ENCODE results near the gene HYLS1. TPM values are rescaled to one million over a fixed set of nuclear protein-coding genes. Genes with fewer than 3 reads are reported as not detected.

The HYLS1 gene
- total and polyA plus RNA-seq, 9 of the 15 experiments (the other 6 are each of a cell fraction or from before 2014, with no cell fraction given) = 2.7 to 8.2 (median 4.8) TPM

- TF ChIP-seq, protein P1, sequence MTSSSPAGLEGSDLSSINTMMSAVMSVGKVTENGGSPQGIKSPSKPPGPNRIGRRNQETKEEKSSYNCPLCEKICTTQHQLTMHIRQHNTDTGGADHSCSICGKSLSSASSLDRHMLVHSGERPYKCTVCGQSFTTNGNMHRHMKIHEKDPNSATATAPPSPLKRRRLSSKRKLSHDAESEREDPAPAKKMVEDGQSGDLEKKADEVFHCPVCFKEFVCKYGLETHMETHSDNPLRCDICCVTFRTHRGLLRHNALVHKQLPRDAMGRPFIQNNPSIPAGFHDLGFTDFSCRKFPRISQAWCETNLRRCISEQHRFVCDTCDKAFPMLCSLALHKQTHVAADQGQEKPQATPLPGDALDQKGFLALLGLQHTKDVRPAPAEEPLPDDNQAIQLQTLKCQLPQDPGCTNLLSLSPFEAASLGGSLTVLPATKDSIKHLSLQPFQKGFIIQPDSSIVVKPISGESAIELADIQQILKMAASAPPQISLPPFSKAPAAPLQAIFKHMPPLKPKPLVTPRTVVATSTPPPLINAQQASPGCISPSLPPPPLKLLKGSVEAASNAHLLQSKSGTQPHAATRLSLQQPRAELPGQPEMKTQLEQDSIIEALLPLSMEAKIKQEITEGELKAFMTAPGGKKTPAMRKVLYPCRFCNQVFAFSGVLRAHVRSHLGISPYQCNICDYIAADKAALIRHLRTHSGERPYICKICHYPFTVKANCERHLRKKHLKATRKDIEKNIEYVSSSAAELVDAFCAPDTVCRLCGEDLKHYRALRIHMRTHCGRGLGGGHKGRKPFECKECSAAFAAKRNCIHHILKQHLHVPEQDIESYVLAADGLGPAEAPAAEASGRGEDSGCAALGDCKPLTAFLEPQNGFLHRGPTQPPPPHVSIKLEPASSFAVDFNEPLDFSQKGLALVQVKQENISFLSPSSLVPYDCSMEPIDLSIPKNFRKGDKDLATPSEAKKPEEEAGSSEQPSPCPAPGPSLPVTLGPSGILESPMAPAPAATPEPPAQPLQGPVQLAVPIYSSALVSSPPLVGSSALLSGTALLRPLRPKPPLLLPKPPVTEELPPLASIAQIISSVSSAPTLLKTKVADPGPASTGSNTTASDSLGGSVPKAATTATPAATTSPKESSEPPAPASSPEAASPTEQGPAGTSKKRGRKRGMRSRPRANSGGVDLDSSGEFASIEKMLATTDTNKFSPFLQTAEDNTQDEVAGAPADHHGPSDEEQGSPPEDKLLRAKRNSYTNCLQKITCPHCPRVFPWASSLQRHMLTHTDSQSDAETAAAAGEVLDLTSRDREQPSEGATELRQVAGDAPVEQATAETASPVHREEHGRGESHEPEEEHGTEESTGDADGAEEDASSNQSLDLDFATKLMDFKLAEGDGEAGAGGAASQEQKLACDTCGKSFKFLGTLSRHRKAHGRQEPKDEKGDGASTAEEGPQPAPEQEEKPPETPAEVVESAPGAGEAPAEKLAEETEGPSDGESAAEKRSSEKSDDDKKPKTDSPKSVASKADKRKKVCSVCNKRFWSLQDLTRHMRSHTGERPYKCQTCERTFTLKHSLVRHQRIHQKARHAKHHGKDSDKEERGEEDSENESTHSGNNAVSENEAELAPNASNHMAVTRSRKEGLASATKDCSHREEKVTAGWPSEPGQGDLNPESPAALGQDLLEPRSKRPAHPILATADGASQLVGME (CRISPR knock-in tag; IDR thresholded peaks at IDR 0.05) = no peak
Observed at GRCh38 chr11:125945011-125945796, 57.7 kb downstream of the HYLS1 start (continued).

DNA sequence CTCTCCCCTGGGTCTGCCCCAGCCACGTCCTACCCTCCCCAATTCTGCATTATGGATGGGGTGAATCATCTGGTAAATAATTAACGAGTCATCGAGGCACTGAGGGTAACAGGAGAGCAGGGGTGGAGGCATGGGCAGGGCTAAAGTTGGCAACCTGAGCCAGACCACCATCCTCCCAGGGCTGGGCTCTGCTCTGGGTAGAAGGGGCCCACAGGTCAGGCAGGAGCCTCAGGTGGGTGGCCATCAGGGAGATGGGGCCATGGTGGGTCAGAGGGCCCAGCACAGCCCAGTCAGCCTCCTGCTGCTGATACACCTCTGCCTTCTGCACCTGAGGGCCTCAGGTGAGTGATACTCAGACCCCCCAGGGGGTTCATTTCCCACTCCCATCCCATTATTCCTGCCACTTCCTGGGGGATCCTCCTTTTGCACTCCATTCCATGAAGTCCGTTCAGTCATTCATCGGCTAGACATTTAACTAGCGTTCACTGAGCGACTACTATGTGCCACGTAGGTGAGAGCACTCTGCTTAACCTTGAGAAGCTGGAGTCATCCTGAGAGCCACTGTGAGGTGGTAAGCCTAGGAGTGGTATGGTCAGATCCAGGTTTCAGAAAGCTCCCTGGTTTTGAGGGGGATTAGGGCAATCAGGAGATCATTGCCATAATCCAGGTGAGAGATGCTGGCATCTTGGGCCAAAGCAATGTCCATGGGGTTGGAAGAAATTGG is 58.5 kb downstream of the HYLS1 start, which contains the start of gene VSIG10L2:
TSS of gene VSIG10L2 (plus strand) at position 248 of the 724 bp plus-strand sequence. CDS start at position 260, 12 bp downstream.
- no TSS peak for BruUV-seq (replicated peaks)
- peaks cover 2 to 20% of the 10 kb centered on the region in 2 experiments; a peak in 3 of 5 replicates for H3K4me1 ChIP-seq (replicated peaks in 1 of 2; ENCODE audit: control insufficient read depth in 2 of 2, insufficient read depth in 2 of 2, low read length in 2 of 2)
- no peak within 1 kb of the TSS for H3K4me3 ChIP-seq
- in situ Hi-C loops (cut with MboI) = no loop called here
- intact Hi-C loops (cut with micrococcal nuclease) = no loop called here
- FAIRE-seq (no peak), ATAC-seq (no peak), DNase-seq (ENCODE audit: extremely low read depth in 1 of 4, low spot score in 3 of 4) (no peak)
- peaks cover 41 to 83% of the 10 kb centered on the region in 2 experiments for H3K27me3 ChIP-seq (ENCODE audit: control insufficient read depth in 2 of 2, insufficient read depth in 2 of 2, low read length in 2 of 2)
- POLR2A ChIA-PET = interaction anchor here (0.7 to 1.2 kb wide), 2 partner anchors 14 to 21 kb away, joined by 4 read pairs; no protein-coding TSS in a partner anchor
- no peaks in the 10 kb centered on the region for H3K9me3 ChIP-seq (replicated peaks; ENCODE audit: control insufficient read depth, insufficient read depth, low read depth, low read length)
- no peak within 1 kb of the TSS; the same call in 1 of the 2 replicates for H3K4me2 ChIP-seq (ENCODE audit: insufficient read depth, low read length)
- H3K9ac ChIP-seq (ENCODE audit: insufficient read depth in 1 of 2, low read depth in 2 of 2, low read length in 2 of 2) = 0 out of 4 replicates have a peak within 1 kb of the TSS, but pooled peaks of 1 of the 2 experiments have one; percentile 12
- H3K36me3 ChIP-seq (ENCODE audit: control insufficient read depth, insufficient read depth, low read length) = no peaks in the 10 kb centered on the region
- peaks cover 5% of the 10 kb centered on the region for H4K20me1 ChIP-seq (replicated peaks; ENCODE audit: control insufficient read depth, insufficient read depth, low read length)
- CTCF ChIA-PET (ENCODE audit: low intra/inter-chr PET ratio) = no interaction called here
- no peak within 1 kb of the TSS for H3K27ac ChIP-seq (ENCODE audit: extremely low read depth, low read depth, low read length)
- no peaks in the 10 kb centered on the region for H3K9me1 ChIP-seq (ENCODE audit: control insufficient read depth, insufficient read depth, low read length)
- 3% methylated on average over 8 of the region's 8 CpGs for WGBS (ENCODE audit: insufficient coverage, low coverage, missing lambda C conversion rate)
- no peaks in the 10 kb centered on the region for H3K79me2 ChIP-seq (ENCODE audit: control insufficient read depth, insufficient read depth, low read length)
- H2AFZ ChIP-seq (ENCODE audit: low read depth, low read length) = no peak within 1 kb of the TSS
- no peak for TF ChIP-seq HNRNPUL1 (IDR thresholded peaks at IDR 0.05; ENCODE audit: low read length)
- TF ChIP-seq KDM2B (CRISPR knock-in tag; IDR thresholded peaks at IDR 0.05) = no peak
- TF ChIP-seq ZNF584 (CRISPR knock-in tag; IDR thresholded peaks at IDR 0.05; ENCODE audit: low read depth) = no peak
- TF ChIP-seq, protein P2, sequence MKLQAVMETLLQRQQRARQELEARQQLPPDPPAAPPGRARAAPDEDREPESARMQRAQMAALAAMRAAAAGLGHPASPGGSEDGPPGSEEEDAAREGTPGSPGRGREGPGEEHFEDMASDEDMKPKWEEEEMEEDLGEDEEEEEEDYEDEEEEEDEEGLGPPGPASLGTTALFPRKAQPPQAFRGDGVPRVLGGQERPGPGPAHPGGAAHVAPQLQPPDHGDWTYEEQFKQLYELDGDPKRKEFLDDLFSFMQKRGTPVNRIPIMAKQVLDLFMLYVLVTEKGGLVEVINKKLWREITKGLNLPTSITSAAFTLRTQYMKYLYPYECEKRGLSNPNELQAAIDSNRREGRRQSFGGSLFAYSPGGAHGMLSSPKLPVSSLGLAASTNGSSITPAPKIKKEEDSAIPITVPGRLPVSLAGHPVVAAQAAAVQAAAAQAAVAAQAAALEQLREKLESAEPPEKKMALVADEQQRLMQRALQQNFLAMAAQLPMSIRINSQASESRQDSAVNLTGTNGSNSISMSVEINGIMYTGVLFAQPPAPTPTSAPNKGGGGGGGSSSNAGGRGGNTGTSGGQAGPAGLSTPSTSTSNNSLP (IDR thresholded peaks at IDR 0.05; ENCODE audit: borderline replicate concordance, low read depth, low read length) = no peak
- TF ChIP-seq, protein P3, sequence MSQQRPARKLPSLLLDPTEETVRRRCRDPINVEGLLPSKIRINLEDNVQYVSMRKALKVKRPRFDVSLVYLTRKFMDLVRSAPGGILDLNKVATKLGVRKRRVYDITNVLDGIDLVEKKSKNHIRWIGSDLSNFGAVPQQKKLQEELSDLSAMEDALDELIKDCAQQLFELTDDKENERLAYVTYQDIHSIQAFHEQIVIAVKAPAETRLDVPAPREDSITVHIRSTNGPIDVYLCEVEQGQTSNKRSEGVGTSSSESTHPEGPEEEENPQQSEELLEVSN (IDR thresholded peaks at IDR 0.05; ENCODE audit: borderline replicate concordance in 1 of 2, extremely low read depth in 1 of 2, insufficient read depth in 1 of 2, insufficient read length in 1 of 2, low read depth in 1 of 2, low read length in 1 of 2, poor library complexity in 1 of 2, severe bottlenecking in 1 of 2) = no peak
- no peak for TF ChIP-seq CBX3 (IDR thresholded peaks at IDR 0.05; ENCODE audit: borderline replicate concordance in 1 of 2, low read length in 2 of 2)
- no peak for TF ChIP-seq SMARCB1 (IDR thresholded peaks at IDR 0.05; ENCODE audit: insufficient read length, low read depth)

All from K562 (cell line).